Airway epithelial cell (primary cell): ENCODE data around the gene LCAT. TPM values are rescaled to one million over a fixed set of nuclear protein-coding genes. Genes with fewer than 3 reads are reported as not detected.

Experiments
- total RNA-seq: library from RNA; depleted of rRNA; stranded (reverse); fragments of >200 nt; gene quantifications from 2 replicates; pipeline ENCODE4 v1.2.3, GENCODE V29; 2015

LCAT gene, protein sequence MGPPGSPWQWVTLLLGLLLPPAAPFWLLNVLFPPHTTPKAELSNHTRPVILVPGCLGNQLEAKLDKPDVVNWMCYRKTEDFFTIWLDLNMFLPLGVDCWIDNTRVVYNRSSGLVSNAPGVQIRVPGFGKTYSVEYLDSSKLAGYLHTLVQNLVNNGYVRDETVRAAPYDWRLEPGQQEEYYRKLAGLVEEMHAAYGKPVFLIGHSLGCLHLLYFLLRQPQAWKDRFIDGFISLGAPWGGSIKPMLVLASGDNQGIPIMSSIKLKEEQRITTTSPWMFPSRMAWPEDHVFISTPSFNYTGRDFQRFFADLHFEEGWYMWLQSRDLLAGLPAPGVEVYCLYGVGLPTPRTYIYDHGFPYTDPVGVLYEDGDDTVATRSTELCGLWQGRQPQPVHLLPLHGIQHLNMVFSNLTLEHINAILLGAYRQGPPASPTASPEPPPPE
- 3.4 and 7.1 TPM in 2 replicates for total RNA-seq

DNA sequence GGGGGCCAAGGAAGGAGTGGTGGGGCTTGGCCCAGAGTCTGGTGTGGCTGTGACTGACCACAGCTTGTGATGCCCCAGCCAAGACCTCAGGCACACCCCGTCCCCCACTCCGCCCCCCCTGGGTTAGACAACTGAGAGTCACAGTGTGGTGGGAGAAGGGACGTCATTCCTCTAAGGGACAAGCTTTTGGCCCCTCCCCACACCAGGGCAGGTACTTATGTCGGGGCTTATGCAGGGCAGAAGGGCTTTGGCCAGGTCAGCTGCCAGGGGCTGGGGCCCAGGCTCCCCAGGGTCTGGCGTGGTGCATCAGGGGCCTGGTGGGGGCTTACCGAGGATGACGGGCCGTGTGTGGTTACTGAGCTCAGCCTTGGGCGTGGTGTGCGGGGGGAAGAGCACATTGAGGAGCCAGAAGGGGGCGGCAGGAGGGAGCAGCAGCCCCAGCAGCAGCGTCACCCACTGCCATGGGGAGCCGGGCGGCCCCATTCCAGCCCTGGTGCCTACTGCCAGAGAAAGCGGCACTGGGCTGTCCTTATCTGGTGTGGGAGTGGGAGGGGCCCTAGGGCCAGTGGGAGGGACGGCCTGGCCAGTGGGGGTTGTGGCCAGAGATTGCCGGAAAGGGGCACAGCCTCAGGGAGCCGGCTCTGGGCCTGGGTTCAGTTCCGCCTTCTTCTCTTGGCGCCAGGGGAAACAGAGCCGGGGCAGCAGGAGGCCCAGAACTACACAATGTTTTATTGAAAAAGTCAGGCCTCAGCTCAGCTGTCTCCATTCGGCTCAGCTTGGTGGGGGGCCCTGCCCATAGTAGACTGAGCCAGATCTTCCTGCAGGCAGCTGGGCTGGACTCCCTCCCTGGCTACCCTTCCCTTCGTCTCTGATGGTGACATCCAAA is at the start of gene LCAT:
LCAT (minus strand) TSS at position 502 of the 886 bp plus-strand sequence; CDS start at position 483, 19 bp downstream.

DNA sequence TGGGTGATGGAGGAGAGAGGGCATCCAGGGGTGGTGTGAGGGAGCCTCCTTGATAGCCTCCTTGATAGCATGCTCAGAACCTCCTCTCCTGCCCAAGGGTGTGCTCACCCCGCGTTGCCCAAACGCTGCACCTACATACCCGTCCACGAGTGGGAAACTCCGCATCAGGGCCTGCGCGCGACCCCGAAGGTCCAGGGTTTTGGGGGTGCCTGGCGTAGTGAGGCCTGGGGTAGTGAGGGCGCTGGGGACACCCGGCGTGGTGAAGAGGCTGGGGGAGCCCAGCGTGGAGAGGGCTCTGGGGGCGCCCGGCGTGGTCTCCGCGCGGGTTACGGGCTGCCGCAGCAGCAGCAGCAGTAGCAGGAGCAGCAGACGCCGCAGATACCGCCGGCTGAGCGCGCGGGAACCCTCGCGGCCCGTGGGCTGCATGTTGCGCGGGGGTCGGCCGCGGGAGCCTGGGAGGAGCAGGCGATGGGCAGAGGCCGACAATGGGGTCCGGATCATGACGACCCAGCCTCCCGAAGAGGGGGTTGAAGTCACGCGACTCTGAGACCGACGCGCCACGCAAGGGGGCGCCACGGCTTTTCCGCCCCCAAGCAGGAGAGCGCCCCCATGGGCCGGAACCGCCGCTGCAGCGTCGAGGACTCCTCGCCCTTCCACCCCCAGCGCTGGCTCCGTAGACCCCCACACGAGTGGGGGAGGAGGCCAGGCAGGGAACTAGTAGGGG is 36.2 kb upstream of the LCAT start, which contains the start of gene DPEP3:
DPEP3 (minus strand) TSS at position 545 of the 724 bp plus-strand sequence; CDS start at position 426, 119 bp downstream.

GRCh38 chr16:67968400-67969253 is 24.7 kb upstream of the LCAT start, which contains the start of gene SLC12A4:
SLC12A4 (minus strand) TSS chr16:67968637; CDS start chr16:67968553, 84 bp downstream.

DNA sequence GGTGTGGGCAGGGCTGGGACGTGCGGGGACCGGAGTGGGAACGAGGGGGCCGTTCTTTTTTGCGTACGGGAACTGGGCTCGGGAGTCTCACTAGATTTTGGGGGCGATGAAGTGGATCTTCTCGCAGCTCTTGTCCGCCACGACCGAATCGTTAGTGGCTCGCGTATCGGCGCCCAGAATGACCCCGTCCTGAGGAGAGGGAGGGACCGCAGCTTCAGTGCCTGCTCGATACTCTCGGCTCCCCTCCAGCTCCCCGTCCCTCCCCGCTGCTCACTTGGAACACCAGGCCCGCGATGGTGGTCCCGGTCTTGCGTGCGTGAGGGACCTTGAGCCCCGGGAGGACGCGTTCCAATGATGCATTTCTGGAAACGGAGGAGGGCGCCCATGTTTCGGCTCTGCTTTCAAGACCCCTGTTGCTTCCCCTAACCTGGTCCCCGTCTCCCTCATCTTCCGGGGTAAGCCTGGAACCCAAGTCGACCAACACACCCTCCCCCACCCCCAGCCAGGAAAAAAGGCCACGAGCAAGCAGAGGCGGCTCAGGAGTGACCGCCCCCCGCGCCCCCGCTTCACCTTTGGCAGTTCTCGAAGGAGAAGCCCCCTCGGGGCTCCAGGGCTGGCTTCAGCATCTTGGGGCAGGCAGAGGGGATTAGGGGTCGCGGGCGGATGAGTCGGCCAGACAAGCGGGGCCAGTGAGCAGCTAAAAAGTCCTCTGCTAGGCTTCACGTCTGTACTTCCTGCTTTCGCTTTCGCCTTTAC is 7.6 kb downstream of the LCAT start, which contains the start of gene PSMB10:
PSMB10 (minus strand) TSS at position 727 of the 756 bp plus-strand sequence; CDS start at position 626, 101 bp downstream.

GRCh38 chr16:67931712-67932461 is 12.0 kb downstream of the LCAT start, which contains the start of gene CTRL:
CTRL (minus strand) TSS chr16:67931862; CDS start chr16:67931852, 10 bp downstream.

DNA sequence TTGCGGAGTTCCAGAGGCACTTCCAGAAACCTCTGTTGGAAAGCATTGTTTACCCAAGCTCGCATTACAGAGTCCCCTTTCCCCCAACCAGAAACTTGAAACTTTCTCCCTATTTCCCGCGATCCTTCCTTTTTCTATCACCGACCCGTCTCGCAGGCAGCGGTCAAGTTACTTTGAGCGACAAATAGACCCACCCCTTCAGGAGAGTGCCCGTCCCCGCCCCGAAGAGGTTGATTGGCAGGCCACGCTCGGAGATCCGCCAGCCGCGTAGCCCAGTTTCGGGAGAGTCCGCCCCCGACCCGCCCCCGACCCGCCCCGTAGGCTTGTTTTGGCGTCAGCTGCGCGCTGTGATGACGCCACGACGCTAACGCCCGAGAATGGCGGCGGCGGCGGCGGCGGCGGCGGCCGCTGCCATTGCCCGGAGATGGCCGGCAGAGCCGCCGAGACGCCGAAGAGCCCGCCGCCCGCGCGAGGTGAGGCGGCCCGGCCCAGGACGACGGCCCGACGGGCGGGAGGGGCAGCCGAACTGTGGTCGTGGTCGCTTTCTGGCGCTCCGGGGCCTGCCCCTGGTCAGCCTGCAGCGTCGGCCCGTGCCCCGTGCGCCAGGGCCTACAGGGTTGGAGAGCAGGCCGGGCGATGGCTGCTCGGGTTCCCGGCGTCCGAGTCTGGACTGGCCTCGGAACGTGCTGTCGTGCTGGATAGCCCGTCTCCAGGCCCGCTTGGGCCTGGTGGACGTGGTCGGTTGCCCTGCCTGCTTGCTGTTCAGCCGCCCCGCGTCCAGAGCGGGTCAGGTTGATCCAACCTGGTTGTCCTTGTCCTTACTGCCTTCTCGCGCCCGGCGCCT is 50.8 kb downstream of the LCAT start, which contains the start of gene PSKH1:
PSKH1 (plus strand) TSS at position 356 of the 844 bp plus-strand sequence. CDS start 15,496 bp downstream, outside the sequence.

Other genes starting within 250 kb of the LCAT start
- gene GFOD2, start 224.8 kb downstream of the LCAT start, total RNA-seq = 20.0 and 23.6 TPM in 2 replicates
- 4.1 and 5.0 TPM in 2 replicates for gene RANBP10, start 137.6 kb downstream of the LCAT start, total RNA-seq
- gene TSNAXIP1, start 137.2 kb downstream of the LCAT start, total RNA-seq = 0.07 and 0.09 TPM in 2 replicates
- gene THAP11, start 101.8 kb downstream of the LCAT start, total RNA-seq = 38.4 and 46.5 TPM in 2 replicates
- gene NUTF2, start 97.2 kb downstream of the LCAT start, total RNA-seq = 128 and 387 TPM in 2 replicates
- gene CENPT, start 96.4 kb downstream of the LCAT start, total RNA-seq = 20.2 and 23.8 TPM in 2 replicates
- 46.6 and 50.2 TPM in 2 replicates for gene EDC4, start 71.1 kb downstream of the LCAT start, total RNA-seq
- 0.60 TPM in 1 of 2 replicates, not detected in the other for gene NRN1L, start 59.2 kb downstream of the LCAT start, total RNA-seq
- gene PSKH1, start 50.9 kb downstream of the LCAT start, total RNA-seq = 6.4 and 10.9 TPM in 2 replicates
- 1.5 TPM in 1 of 2 replicates, not detected in the other for gene CTRL, start 12.3 kb downstream of the LCAT start, total RNA-seq
- gene PSMB10, start 7.3 kb downstream of the LCAT start, total RNA-seq = 18.6 and 25.6 TPM in 2 replicates
- gene SLC12A4, start 24.5 kb upstream of the LCAT start, total RNA-seq = 34.3 and 43.0 TPM in 2 replicates
- not detected in 2 replicates for gene DPEP3, start 36.4 kb upstream of the LCAT start, total RNA-seq
- not detected in 2 replicates for gene DPEP2, start 55.4 kb upstream of the LCAT start, total RNA-seq
- not detected in 2 replicates for gene DPEP2NB, start 71.8 kb upstream of the LCAT start, total RNA-seq
- gene DDX28, start 79.1 kb upstream of the LCAT start, total RNA-seq = 6.5 and 10.6 TPM in 2 replicates
- gene DUS2, start 79.2 kb upstream of the LCAT start, total RNA-seq = 30.4 and 35.0 TPM in 2 replicates
- gene NFATC3, start 141.2 kb upstream of the LCAT start, total RNA-seq = 11.3 and 14.7 TPM in 2 replicates